ENCODE measurements around the gene STK24.

DNA sequence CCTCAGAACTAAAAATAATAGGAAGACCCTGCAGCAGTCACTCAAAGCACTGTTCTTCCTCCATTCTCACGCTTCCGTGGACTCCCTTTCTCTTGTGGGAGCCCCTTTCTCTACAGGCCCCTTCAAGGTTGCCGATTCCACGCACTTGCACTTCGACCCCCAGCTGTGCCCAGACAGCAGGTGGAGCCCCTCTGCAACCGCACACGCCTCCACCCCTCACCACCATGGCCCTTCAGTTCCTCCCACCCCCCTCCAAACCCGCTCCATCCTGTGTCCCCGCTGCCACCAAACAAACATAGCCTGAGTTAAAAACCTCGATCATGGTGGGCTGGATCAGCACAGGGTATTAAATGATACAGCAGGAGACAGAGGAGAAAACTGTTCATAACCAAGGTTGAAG is 102.6 kb downstream of the STK24 start:
- TF ChIP-seq EZH2 (IDR thresholded peaks at IDR 0.05; ENCODE audit: low read length, missing control alignments) = no peak
- no peak for TF ChIP-seq CTCF (conservative IDR thresholded peaks at IDR 0.05 in 1 of 2, IDR thresholded peaks at IDR 0.05 in 1 of 2; ENCODE audit: low read depth in 1 of 2, low read length in 2 of 2)
